Measurements from ENCODE around the gene RACGAP1. TPM values are rescaled to one million over a fixed set of nuclear protein-coding genes. Genes with fewer than 3 reads are reported as not detected.

The RACGAP1 gene
- total and polyA plus RNA-seq, 2 experiments from 2014 or later: 19.0 to 52.8 TPM

DNA sequence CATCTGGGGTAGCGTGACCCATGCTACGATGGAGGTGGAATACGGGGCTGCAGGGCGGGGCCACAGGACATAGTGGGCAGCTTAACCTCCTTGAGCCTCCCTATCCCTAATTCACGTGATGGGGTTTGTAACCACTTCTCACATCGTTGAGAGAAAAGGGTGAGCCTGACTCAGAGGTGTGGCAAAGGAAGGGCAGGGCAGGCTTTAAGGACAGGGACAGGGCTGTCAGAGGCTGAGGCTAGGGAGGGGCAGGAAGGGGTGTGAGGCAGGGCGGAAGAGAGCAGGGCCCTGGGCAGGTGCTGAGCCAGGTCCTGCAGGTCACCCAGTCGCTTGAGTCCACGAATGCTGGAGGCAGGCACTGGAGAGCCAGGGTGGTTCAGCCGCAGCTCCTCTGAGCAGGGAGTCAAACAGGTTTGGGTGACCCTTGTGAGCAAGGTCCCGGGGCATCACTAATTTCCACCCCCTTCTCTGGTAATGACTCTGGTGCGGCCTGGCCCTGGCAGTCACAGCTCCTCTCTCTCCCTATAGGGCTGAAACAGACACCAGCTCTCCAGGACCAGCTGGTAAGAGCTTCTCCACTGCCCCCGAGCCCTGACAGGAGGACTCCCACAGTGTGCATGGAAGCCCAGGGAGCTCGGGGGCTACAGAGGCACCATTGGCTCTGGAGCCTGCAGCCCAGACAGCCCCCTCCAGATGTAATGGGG lies 82.2 kb downstream of the RACGAP1 start:
- Mint-ChIP-seq H3K9me3 (no peaks in the 10 kb centered on the region), H3K36me3 (ENCODE audit: low read depth) (no peaks in the 10 kb centered on the region), H3K4me1 (peaks cover 41% of the 10 kb centered on the region), H3K27me3 (ENCODE audit: insufficient read depth, low read depth, poor library complexity) (peaks cover 14% of the 10 kb centered on the region), H3K4me3 (no peak overlapping the region), H3K27ac (no peak overlapping the region)
- H4K20me1 ChIP-seq (replicated peaks; ENCODE audit: insufficient read depth): no peaks in the 10 kb centered on the region
- no peak for ATAC-seq
- H3K4me1 ChIP-seq (ENCODE audit: insufficient read depth): peaks cover 26% of the 10 kb centered on the region
- H3K27ac ChIP-seq (ENCODE audit: low read depth): no peak overlapping the region
- no peak overlapping the region for H3K4me2 ChIP-seq
- H3K27me3 ChIP-seq (ENCODE audit: insufficient read depth): no peaks in the 10 kb centered on the region
- no peak for DNase-seq (ENCODE audit: low spot score)
- no peaks in the 10 kb centered on the region for H3K36me3 ChIP-seq (ENCODE audit: insufficient read depth)
- no peak for TF ChIP-seq EZH2phosphoT487 (IDR thresholded peaks at IDR 0.05; ENCODE audit: unreplicated experiment)
- TF ChIP-seq ZNF331 (CRISPR knock-in tag; IDR thresholded peaks at IDR 0.05; ENCODE audit: low read depth): no peak
- TF ChIP-seq CREB1 (CRISPR knock-in tag; IDR thresholded peaks at IDR 0.05; ENCODE audit: low read depth): no peak
- no peak for TF ChIP-seq EZH2 (IDR thresholded peaks at IDR 0.05; ENCODE audit: low read depth, unreplicated experiment)
- no peak for TF ChIP-seq NANOG (IDR thresholded peaks at IDR 0.05; ENCODE audit: borderline replicate concordance)
- TF ChIP-seq STAT1 (IDR thresholded peaks at IDR 0.05; ENCODE audit: unreplicated experiment): no peak
- TF ChIP-seq POLR2AphosphoS5 (IDR thresholded peaks at IDR 0.05; ENCODE audit: low read depth): no peak
- no peaks in the 10 kb centered on the region for H3K9me2 ChIP-seq (ENCODE audit: insufficient read depth)
- H2AFZ ChIP-seq: no peak overlapping the region; the same call in 1 of the 2 replicates
- H3K79me2 ChIP-seq (replicated peaks; ENCODE audit: insufficient read depth): no peaks in the 10 kb centered on the region
- no peaks in the 10 kb centered on the region for H3F3A ChIP-seq (replicated peaks; ENCODE audit: low read depth)
- no peak overlapping the region for H3K4me3 ChIP-seq

DNA sequence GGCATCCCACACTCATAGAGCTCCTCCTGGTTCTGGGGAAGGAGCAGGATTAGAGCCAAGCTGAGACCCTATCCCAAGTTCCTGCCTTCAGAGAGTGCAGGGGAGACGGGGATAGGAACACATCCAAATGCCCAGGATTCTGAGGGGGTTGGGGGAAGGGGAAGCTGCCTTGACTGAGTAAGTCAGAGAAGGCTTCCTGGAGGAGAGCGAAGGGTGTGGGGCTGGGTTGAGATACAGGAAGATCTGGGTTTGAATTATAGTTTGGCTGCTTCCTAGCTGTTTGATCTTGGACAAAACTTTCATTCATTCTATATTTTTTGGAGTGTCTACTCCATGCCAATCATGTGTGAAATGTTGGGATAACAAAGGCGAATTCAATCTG lies 82.8 kb downstream of the RACGAP1 start:
- Mint-ChIP-seq H3K9me3 (no peaks in the 10 kb centered on the region), H3K27ac (no peak overlapping the region), H3K4me3 (no peak overlapping the region), H3K36me3 (ENCODE audit: low read depth) (no peaks in the 10 kb centered on the region), H3K4me1 (peaks cover 35% of the 10 kb centered on the region), H3K27me3 (ENCODE audit: insufficient read depth, low read depth, poor library complexity) (peaks cover 14% of the 10 kb centered on the region)
- Histone ChIP-seq H2AFZ (no peak overlapping the region; the same call in none of the 2 replicates), H3K36me3 (ENCODE audit: insufficient read depth) (no peaks in the 10 kb centered on the region), H4K20me1 (replicated peaks; ENCODE audit: insufficient read depth) (no peaks in the 10 kb centered on the region), H3K79me2 (replicated peaks; ENCODE audit: insufficient read depth) (no peaks in the 10 kb centered on the region), H3K27ac (ENCODE audit: low read depth) (no peak overlapping the region), H3K27me3 (ENCODE audit: insufficient read depth) (no peaks in the 10 kb centered on the region), H3K9me2 (ENCODE audit: insufficient read depth) (no peaks in the 10 kb centered on the region), H3F3A (replicated peaks; ENCODE audit: low read depth) (no peaks in the 10 kb centered on the region), H3K4me3 (no peak overlapping the region), H3K4me2 (no peak overlapping the region), H3K4me1 (ENCODE audit: insufficient read depth) (peaks cover 21% of the 10 kb centered on the region)
- DNase-seq (ENCODE audit: low spot score): no peak
- TF ChIP-seq JUNB (IDR thresholded peaks at IDR 0.05; ENCODE audit: unreplicated experiment): no peak
- TF ChIP-seq, protein P1, sequence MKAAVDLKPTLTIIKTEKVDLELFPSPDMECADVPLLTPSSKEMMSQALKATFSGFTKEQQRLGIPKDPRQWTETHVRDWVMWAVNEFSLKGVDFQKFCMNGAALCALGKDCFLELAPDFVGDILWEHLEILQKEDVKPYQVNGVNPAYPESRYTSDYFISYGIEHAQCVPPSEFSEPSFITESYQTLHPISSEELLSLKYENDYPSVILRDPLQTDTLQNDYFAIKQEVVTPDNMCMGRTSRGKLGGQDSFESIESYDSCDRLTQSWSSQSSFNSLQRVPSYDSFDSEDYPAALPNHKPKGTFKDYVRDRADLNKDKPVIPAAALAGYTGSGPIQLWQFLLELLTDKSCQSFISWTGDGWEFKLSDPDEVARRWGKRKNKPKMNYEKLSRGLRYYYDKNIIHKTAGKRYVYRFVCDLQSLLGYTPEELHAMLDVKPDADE (IDR thresholded peaks at IDR 0.05): no peak
- no peak for TF ChIP-seq POLR2AphosphoS5 (IDR thresholded peaks at IDR 0.05; ENCODE audit: low read depth)
- no peak for TF ChIP-seq STAT1 (IDR thresholded peaks at IDR 0.05; ENCODE audit: unreplicated experiment)
- TF ChIP-seq EZH2phosphoT487 (IDR thresholded peaks at IDR 0.05; ENCODE audit: unreplicated experiment): no peak
- TF ChIP-seq NANOG (IDR thresholded peaks at IDR 0.05; ENCODE audit: borderline replicate concordance): no peak
- no peak for ATAC-seq

Measured in GM23338 (cell line).